Upper lobe of right lung (tissue), 1 donor: ENCODE results near the gene EMP3. TPM values are rescaled to one million over a fixed set of nuclear protein-coding genes. Genes with fewer than 3 reads are reported as not detected.
A peak's percentile ranks its signal among the peaks of the same experiment; 100 is the strongest.

Source experiments
- ATAC-seq: fragments of 200-7000 bp; cut with Tn5 transposase; one replicate; pipeline ENCODE4 v1.9.1; 2020; ENCODE audit warnings: mild to moderate bottlenecking, moderate library complexity
- DNase-seq: peaks from one replicate; pipeline ENCODE4 v3.0.0-alpha.2; 2020
- H3K27ac ChIP-seq: fragments of 200-600 bp; one replicate; pipeline ENCODE4 v1.8.0; 2022
- H3K27me3 ChIP-seq: fragments of 200-600 bp; one replicate; pipeline ENCODE4 v1.8.0; 2022; ENCODE audit warnings: mild to moderate bottlenecking
- H3K36me3 ChIP-seq: fragments of 200-600 bp; one replicate; pipeline ENCODE4 v1.8.0; 2022
- H3K4me1 ChIP-seq: fragments of 200-600 bp; one replicate; pipeline ENCODE4 v1.8.0; 2022
- H3K4me3 ChIP-seq: fragments of 200-600 bp; one replicate; pipeline ENCODE4 v1.8.0; 2022; ENCODE audit warnings: mild to moderate bottlenecking
- H3K9me3 ChIP-seq: fragments of 200-600 bp; one replicate; pipeline ENCODE4 v1.8.0; 2022
- CTCF ChIP-seq: fragments of 200-600 bp; IDR thresholded peaks from one replicate; pipeline ENCODE4 v1.8.0; 2022; ENCODE audit warnings: antibody characterized with exemption
- intact Hi-C: fragments of 100-400 bp; cut with DNase I; formaldehyde crosslinking; loops from one replicate; pipeline ENCODE4 v1.11.0; 2022
- total RNA-seq: library from RNA; stranded (reverse); fragmentation: NEBNext Ultra II Directional; extraction: Animal tissue kit (Norgen Biotek cat#: 25700); gene quantifications from one replicate; pipeline ENCODE4 v1.2.1, GENCODE V29; 2021
- donor health status: DM: no; HTN: yes; CAD: no; lungs with severe emphysema.

The EMP3 gene
- total RNA-seq, 1 donor from 2014 or later, result 87.8 TPM

- intact Hi-C loops, result no loop called here
- TF ChIP-seq CTCF, result no peak
- H3K4me3 ChIP-seq, result peak overlapping the region; percentile 67
- peak overlapping the region; percentile 90 for H3K27ac ChIP-seq
- H3K4me1 ChIP-seq, result peaks cover 5% of the 10 kb centered on the region
- H3K36me3 ChIP-seq, result no peaks in the 10 kb centered on the region
- peak; percentile 98 for DNase-seq
- H3K9me3 ChIP-seq, result no peaks in the 10 kb centered on the region
- peak; percentile 92 for ATAC-seq
- no peaks in the 10 kb centered on the region for H3K27me3 ChIP-seq
Observed at GRCh38 chr19:48362716-48363499, 37.6 kb downstream of the EMP3 start.

GRCh38 chr19:48363500-48363809, 38.1 kb downstream of the EMP3 start:
- H3K27ac ChIP-seq, result peak overlapping the region; percentile 90
- TF ChIP-seq CTCF, result no peak
- no peaks in the 10 kb centered on the region for H3K36me3 ChIP-seq
- peaks cover 5% of the 10 kb centered on the region for H3K4me1 ChIP-seq
- ATAC-seq (peak; percentile 1), DNase-seq (no peak)
- intact Hi-C loops, result no loop called here
- no peaks in the 10 kb centered on the region for H3K27me3 ChIP-seq
- no peaks in the 10 kb centered on the region for H3K9me3 ChIP-seq
- H3K4me3 ChIP-seq, result peak overlapping the region; percentile 67

- TF ChIP-seq CTCF, result no peak
- intact Hi-C loops, result no loop called here
- H3K27me3 ChIP-seq, result no peaks in the 10 kb centered on the region
- peaks cover 5% of the 10 kb centered on the region for H3K4me1 ChIP-seq
- H3K27ac ChIP-seq, result peak within 1 kb of the TSS; percentile 90
- peak; percentile 99 for DNase-seq
- H3K9me3 ChIP-seq, result no peaks in the 10 kb centered on the region
- H3K36me3 ChIP-seq, result no peaks in the 10 kb centered on the region
- ATAC-seq, result peak; percentile 94
- peak within 1 kb of the TSS; percentile 67 for H3K4me3 ChIP-seq
Observed at GRCh38 chr19:48363810-48364597, 38.7 kb downstream of the EMP3 start, which contains the start of the genes SYNGR4 and TMEM143. TSS of gene SYNGR4 (plus strand) at chr19:48364367. CDS start at chr19:48365843, 1,476 bp downstream. TSS of gene TMEM143 (minus strand) at chr19:48363940. CDS start at chr19:48363920, 20 bp downstream.

- no peaks in the 10 kb centered on the region for H3K27me3 ChIP-seq
- no peaks in the 10 kb centered on the region for H3K36me3 ChIP-seq
- no peaks in the 10 kb centered on the region for H3K9me3 ChIP-seq
- ATAC-seq (no peak), DNase-seq (no peak)
- peak overlapping the region; percentile 49 for H3K27ac ChIP-seq
- H3K4me1 ChIP-seq, result peaks cover 5% of the 10 kb centered on the region
- no peak for TF ChIP-seq CTCF
- intact Hi-C loops, result no loop called here
- H3K4me3 ChIP-seq, result peak overlapping the region; percentile 67
Observed at GRCh38 chr19:48364598-48365348, 39.4 kb downstream of the EMP3 start.

GRCh38 chr19:48365602-48366001, 40.2 kb downstream of the EMP3 start:
- H3K9me3 ChIP-seq, result no peaks in the 10 kb centered on the region
- no peaks in the 10 kb centered on the region for H3K36me3 ChIP-seq
- ATAC-seq (no peak), DNase-seq (no peak)
- no peak overlapping the region for H3K27ac ChIP-seq
- TF ChIP-seq CTCF, result no peak
- peaks cover 5% of the 10 kb centered on the region for H3K4me1 ChIP-seq
- intact Hi-C loops, result no loop called here
- no peak overlapping the region for H3K4me3 ChIP-seq
- no peaks in the 10 kb centered on the region for H3K27me3 ChIP-seq
